ENCODE measurements around the gene GPC3. TPM values are rescaled to one million over a fixed set of nuclear protein-coding genes. Genes with fewer than 3 reads are reported as not detected.
"Not testable (repeated sequence)": the region's sequence is repeated elsewhere in the genome, so short reads cannot be mapped to it uniquely, and the experiment has no call there.

Gene GPC3
- total RNA-seq, 2 experiments from 2014 or later = 0.14 to 0.18 TPM

DNA sequence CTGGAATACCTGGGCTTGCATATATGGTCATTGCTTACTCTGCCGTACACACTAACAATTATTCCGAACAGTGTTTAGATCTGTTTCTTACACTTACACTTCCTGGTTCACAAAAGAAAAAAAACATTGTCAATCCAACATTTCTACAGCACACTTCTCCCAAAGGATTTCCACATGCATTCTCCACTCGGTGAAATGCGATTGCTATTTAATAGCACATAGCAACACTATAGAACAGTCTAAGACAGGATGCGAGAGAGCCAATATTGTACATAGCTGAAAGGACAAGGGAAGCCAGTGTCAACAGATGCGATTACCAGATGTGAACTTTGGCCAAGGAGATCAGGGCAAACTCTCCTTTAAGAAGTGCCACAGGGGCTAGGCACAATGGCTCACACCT lies 349.4 kb downstream of the GPC3 start:
- H3K4me3 Mint-ChIP-seq = no peak overlapping the region
- no peaks in the 10 kb centered on the region for H3K36me3 Mint-ChIP-seq
- H3K9me3 Mint-ChIP-seq = no peaks in the 10 kb centered on the region
- no peaks in the 10 kb centered on the region for H3K27me3 Mint-ChIP-seq
- no peak for DNase-seq
- H3K4me1 Mint-ChIP-seq = no peaks in the 10 kb centered on the region
- no peak overlapping the region for H3K27ac Mint-ChIP-seq

DNA sequence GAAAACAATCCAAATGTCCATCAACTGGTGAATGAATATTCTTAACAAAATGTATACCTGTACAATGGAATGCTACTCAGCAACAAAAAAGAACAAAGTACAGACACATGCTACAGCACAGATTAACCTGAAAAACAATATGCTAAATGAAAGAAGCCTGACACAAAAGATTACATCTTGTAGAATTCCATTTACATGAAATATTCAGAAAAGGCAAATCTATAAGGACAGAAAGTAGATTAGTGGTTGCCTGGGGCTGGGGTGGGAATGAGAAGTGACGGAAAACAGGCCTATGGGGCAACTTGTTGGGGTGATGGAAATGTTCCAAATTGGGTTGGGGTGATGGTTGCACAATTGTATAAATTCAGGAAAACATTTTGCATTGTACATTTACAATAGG lies 351.0 kb downstream of the GPC3 start:
- no peaks in the 10 kb centered on the region for H3K9me3 Mint-ChIP-seq

DNA sequence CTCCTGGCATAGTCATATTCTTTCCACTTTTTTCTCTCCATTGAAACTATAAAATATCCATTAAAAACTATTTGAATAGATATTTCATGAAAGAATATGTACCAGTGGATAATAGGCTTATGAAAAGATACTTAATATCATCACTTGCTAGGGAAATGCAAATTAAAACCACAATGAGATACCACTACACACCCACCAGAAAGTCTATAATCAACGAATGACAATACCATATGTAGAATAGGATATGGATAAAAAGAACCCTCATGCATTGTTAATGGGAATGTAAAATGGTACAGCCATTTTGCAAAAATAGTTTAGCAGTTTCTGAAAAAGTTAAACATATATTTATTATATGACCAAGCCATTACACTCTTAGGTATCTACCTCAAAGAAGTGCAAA lies 351.4 kb downstream of the GPC3 start:
- no peak overlapping the region for H3K27ac Mint-ChIP-seq
- H3K4me1 Mint-ChIP-seq = no peaks in the 10 kb centered on the region
- no peak overlapping the region for H3K4me3 Mint-ChIP-seq
- H3K27me3 Mint-ChIP-seq = no peaks in the 10 kb centered on the region
- no peak for DNase-seq
- no peaks in the 10 kb centered on the region for H3K9me3 Mint-ChIP-seq
- no peaks in the 10 kb centered on the region for H3K36me3 Mint-ChIP-seq

More for the DNA sequence above, 351.0 kb downstream of the GPC3 start:
- Mint-ChIP-seq H3K27me3 (no peaks in the 10 kb centered on the region), H3K27ac (no peak overlapping the region), H3K36me3 (no peaks in the 10 kb centered on the region), H3K4me1 (no peaks in the 10 kb centered on the region), H3K4me3 (no peak overlapping the region)
- DNase-seq = no peak

DNA sequence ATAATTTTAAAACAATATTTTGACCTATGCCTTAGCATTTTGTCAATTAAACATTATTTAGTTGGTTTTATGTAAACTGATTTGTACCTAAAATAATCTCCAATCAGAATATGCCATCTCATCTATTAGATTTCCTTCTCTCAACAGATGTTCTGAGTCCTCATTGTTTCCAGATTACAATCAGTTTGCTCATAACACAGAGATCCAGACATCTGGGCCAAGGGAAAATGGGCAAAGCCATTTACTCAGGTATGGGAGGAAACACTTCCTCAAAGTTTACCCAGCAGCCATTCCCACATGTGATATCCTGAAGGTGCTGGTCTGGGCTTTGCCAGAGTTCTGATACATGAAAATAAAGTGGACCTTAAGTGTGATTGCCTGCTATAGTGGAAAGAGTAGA lies 352.2 kb downstream of the GPC3 start:
- no peak overlapping the region for H3K4me3 Mint-ChIP-seq
- H3K36me3 Mint-ChIP-seq = no peaks in the 10 kb centered on the region
- H3K9me3 Mint-ChIP-seq = no peaks in the 10 kb centered on the region
- H3K27me3 Mint-ChIP-seq = no peaks in the 10 kb centered on the region
- no peak overlapping the region for H3K27ac Mint-ChIP-seq
- H3K4me1 Mint-ChIP-seq = no peaks in the 10 kb centered on the region
- DNase-seq = no peak

DNA sequence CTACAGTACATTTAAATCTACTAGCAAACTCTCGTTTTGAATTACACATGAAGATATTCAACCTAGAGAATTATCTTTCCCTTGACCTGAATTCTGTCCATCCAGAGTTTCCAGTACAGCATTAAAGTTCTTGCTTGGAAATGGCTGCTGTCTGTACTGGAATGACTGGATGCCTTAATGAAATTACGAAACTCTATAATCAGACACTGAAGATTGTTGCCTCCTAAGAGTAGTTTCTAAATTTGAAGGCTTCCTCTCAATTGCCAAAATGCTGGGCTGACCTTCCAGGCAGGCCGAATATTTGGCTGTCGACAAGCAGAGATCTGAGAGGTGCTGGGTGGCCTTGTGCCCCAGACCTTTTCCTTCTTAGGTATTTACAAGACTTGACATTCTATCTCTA lies 355.0 kb downstream of the GPC3 start:
- H3K36me3 Mint-ChIP-seq = no peaks in the 10 kb centered on the region
- no peak overlapping the region for H3K27ac Mint-ChIP-seq
- no peak overlapping the region for H3K4me3 Mint-ChIP-seq
- no peaks in the 10 kb centered on the region for H3K27me3 Mint-ChIP-seq
- no peaks in the 10 kb centered on the region for H3K9me3 Mint-ChIP-seq
- no peaks in the 10 kb centered on the region for H3K4me1 Mint-ChIP-seq
- DNase-seq = no peak

DNA sequence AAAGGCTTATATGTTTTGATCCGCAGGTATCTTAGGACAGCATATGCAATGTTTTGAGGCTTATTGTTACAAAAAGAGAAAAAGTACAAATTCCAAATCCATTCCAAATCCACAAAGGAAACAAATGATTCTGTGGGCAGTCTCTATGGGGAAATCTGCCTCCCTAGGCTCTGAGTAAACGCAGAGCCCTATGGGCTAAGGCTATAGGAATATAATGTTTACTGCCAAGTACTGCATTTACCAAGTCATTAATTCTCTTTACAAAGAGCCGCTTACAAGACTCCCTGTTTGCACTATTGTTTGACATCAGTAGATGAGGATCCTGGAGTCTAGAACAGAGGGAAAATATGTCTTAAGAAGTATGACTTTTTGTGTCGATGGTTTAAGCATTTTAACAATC lies 357.7 kb downstream of the GPC3 start:
- Mint-ChIP-seq H3K27ac (no peak overlapping the region), H3K4me3 (no peak overlapping the region), H3K4me1 (no peaks in the 10 kb centered on the region), H3K27me3 (no peaks in the 10 kb centered on the region), H3K36me3 (no peaks in the 10 kb centered on the region), H3K9me3 (no peaks in the 10 kb centered on the region)
- no peak for DNase-seq

DNA sequence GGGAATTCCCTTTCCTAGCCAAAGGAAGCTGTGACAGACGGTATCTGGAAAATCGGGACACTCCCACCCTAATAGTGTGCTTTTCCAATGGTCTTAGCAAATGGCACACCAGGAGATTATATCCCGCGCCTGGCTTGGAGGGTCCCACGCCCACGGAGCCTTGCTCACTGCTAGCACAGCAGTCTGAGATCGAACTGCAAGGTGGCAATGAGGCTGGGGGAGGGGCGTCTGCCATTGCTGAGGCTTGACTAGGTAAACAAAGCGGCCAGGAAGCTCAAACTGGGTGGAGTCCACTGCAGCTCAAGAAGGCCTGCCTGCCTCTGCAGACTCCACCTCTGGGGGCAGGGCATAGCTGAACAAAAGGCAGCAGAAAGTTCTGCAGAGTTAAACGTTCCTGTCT lies 364.0 kb downstream of the GPC3 start:
- not testable (repeated sequence) for H3K4me3 Mint-ChIP-seq, DNase-seq, H3K9me3 Mint-ChIP-seq, H3K36me3 Mint-ChIP-seq, H3K27me3 Mint-ChIP-seq, H3K4me1 Mint-ChIP-seq, H3K27ac Mint-ChIP-seq

DNA sequence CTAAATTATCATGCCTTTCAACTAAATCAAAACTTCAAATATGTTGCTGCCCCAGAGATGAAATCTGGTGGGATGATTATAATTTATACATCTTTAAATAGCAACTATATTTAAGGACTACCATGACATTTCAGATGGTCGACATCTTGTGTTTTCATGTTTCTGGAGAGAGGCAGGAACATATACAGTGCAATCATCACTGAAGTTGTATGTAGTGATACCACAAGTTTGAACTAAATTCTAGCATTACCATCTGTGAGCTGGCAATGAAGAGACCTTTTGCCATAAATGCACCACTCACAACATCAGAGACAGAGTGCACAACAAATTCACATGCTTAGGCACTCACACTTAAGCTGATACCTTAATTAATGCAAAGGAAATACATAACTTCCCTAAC lies 373.7 kb downstream of the GPC3 start:
- H3K4me1 Mint-ChIP-seq = no peaks in the 10 kb centered on the region
- DNase-seq = no peak
- H3K9me3 Mint-ChIP-seq = peaks cover 10% of the 10 kb centered on the region
- peaks cover 2% of the 10 kb centered on the region for H3K36me3 Mint-ChIP-seq
- no peak overlapping the region for H3K27ac Mint-ChIP-seq
- H3K4me3 Mint-ChIP-seq = no peak overlapping the region
- H3K27me3 Mint-ChIP-seq = peaks cover 3% of the 10 kb centered on the region

DNA sequence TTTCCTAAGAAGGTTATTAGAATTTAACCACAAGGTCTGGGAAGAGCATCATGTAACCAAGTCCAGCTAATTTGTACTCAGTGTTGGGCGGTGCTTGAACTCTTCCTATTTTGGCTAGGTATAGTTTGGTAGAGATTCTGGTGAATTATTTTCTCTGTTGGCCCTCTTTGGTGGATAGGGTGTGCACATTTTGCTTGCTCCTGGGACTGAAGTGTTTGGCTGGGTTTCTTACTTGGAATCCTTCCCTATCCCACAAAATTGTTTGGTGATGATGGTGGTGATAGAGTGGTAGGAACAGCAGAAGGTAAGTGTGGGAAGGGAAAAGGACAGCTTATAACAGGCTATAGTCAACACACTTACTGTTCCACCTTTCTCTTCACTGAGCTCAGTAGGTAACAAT lies 375.3 kb downstream of the GPC3 start:
- H3K4me1 Mint-ChIP-seq = no peaks in the 10 kb centered on the region
- no peak overlapping the region for H3K4me3 Mint-ChIP-seq
- H3K9me3 Mint-ChIP-seq = peaks cover 10% of the 10 kb centered on the region
- no peak for DNase-seq
- H3K27me3 Mint-ChIP-seq = peaks cover 3% of the 10 kb centered on the region
- no peak overlapping the region for H3K27ac Mint-ChIP-seq
- H3K36me3 Mint-ChIP-seq = no peaks in the 10 kb centered on the region

DNA sequence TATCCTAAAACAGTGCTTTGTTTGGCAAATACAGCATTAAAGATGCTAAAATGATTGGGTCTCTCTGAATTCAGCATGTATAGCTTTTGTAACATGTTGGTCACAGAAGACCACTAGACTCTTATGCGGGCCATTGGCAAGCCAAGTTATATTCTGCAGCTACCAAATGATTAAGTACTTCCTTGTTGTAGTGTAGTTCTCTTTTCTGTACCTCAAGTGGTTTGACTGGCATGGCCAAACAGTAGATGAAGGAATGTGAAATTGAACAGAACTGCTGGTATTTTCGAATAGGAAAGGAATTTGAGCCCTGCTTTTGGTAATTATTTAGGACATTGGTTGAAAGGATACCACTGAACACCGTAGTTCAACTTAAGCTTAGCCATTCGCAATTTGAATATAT lies 376.2 kb downstream of the GPC3 start:
- Mint-ChIP-seq H3K36me3 (no peaks in the 10 kb centered on the region), H3K4me3 (no peak overlapping the region), H3K4me1 (no peaks in the 10 kb centered on the region), H3K9me3 (peaks cover 4% of the 10 kb centered on the region), H3K27me3 (peaks cover 3% of the 10 kb centered on the region), H3K27ac (no peak overlapping the region)
- DNase-seq = no peak

DNA sequence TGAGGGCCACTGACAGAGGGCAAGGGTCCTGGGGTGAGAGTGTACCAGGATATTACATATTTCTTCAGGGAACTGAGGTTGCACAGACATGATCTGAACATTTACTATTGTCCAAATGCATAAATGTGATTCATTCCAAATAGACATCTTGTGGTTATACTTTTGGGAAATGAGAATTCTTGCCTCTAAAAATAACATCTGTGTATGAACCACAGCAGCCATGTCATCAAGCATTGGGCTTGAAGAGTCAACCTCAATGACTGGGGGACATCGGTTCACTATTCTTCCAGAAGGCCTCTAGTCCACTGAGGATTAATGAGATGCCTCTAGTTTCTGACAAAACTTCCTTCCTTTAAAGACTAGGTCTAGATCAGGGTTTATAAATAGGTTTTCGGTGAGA lies 377.0 kb downstream of the GPC3 start:
- Mint-ChIP-seq H3K4me3 (no peak overlapping the region), H3K27ac (no peak overlapping the region), H3K4me1 (no peaks in the 10 kb centered on the region), H3K9me3 (no peaks in the 10 kb centered on the region), H3K27me3 (peaks cover 3% of the 10 kb centered on the region), H3K36me3 (no peaks in the 10 kb centered on the region)
- DNase-seq = no peak

DNA sequence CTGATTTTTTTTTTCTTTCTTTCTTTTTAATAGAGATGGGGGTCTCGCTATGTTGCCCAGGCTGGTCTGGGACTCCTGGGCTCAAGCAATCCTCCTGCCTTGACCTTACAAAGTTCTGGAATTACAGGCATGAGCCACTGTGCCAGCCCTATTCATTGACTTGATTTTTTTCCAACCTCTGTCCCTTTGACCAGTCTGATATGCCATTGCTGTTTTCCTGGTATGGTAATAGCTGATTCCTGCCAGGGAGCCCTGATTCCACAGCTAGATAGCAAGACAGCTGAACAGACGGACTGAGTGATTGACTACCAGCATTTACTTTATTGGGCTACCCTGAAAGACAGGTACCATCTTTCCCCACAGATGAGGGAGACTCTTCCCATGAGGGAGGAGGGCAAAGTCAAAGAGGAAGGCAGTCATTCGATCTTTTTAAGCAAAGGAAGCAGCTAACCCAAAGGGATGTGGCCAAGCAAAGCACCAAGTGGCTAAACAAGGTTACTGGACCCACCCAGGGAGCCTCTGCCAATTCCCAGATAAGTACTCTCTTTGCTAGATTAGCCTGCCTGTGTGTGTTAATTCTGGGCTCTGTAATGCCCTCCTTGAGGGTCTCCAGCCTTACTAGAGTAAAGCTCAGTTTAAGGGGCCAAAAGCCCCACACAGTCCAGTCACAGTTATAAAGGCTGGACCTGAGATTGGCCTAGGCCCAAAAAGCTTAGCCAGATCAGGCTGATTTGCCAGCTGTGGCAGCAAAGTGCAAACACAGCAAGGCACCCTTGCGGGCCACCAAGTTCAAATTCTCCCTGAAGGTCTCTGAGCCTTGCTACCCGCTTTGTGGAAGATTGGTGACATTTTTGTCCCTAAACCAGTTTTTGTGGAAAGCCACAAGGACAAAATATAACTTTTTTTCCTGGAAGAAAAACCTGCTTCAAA lies 377.7 kb downstream of the GPC3 start:
- Mint-ChIP-seq H3K27me3 (peaks cover 3% of the 10 kb centered on the region), H3K9me3 (no peaks in the 10 kb centered on the region), H3K4me3 (no peak overlapping the region), H3K27ac (no peak overlapping the region), H3K4me1 (no peaks in the 10 kb centered on the region), H3K36me3 (no peaks in the 10 kb centered on the region)
- no peak for DNase-seq

DNA sequence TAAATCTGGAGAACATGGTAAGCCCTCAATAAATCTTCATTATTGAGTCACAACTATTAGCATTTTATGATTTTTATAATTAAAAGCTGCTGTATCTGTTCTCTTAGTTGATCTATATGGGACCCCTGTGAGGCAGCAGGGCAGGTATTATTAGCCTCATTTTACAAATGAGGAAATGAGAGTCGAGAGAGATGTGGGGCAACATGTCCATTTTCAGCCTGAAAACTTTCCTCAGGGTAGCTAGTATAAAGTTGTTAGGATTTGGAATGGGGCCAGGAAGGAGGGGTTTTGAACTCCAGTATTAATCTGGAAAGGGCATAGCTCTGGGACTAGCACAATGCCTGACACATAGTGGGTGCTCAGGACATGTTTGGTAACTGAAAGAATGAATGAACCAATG lies 378.4 kb downstream of the GPC3 start:
- Mint-ChIP-seq H3K4me1 (no peaks in the 10 kb centered on the region), H3K27ac (no peak overlapping the region), H3K4me3 (no peak overlapping the region), H3K27me3 (peaks cover 3% of the 10 kb centered on the region), H3K9me3 (no peaks in the 10 kb centered on the region), H3K36me3 (no peaks in the 10 kb centered on the region)
- DNase-seq = no peak

DNA sequence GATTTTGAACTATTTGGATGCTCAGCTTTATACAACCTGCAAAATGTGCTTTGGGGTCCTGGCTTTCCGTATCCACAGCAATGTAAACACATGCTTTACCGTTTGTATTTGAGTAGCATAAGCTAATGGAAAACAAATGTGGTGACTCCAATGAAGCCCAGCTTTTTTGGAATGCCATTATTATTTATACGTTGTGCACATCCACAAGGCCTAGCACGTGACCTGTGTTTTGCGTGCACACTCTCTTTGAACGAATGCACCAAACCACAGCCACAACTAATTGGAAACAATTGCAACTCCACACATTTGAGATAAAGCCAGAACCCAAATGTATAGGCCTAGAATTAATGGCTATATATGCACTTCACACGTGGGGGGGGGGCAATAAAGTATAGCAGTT lies 380.6 kb downstream of the GPC3 start:
- H3K9me3 Mint-ChIP-seq = no peaks in the 10 kb centered on the region
- no peaks in the 10 kb centered on the region for H3K4me1 Mint-ChIP-seq
- no peak overlapping the region for H3K4me3 Mint-ChIP-seq
- no peak for DNase-seq
- peaks cover under 1% of the 10 kb centered on the region for H3K27me3 Mint-ChIP-seq
- no peak overlapping the region for H3K27ac Mint-ChIP-seq
- no peaks in the 10 kb centered on the region for H3K36me3 Mint-ChIP-seq

DNA sequence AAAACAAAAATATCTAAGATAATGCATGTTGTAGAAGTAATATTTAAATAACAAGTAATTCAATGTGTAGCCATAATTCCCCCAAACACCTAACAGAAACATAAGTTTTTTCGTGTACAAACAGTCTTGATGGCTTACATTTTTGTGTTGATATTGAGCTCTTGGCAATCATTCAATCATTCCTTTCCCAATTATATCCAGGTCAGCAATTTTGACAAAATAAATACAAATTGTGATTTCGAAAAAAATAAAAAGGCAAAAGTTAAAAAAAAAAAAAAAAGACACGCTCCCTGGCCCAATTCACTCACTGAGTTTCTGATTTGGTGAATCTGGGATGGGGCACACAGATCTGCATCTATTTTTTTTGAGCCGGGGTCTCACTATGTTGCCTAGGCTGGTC lies 382.5 kb downstream of the GPC3 start:
- H3K27ac Mint-ChIP-seq = no peak overlapping the region
- H3K4me1 Mint-ChIP-seq = no peaks in the 10 kb centered on the region
- no peak for DNase-seq
- no peaks in the 10 kb centered on the region for H3K36me3 Mint-ChIP-seq
- no peaks in the 10 kb centered on the region for H3K27me3 Mint-ChIP-seq
- no peak overlapping the region for H3K4me3 Mint-ChIP-seq
- no peaks in the 10 kb centered on the region for H3K9me3 Mint-ChIP-seq

DNA sequence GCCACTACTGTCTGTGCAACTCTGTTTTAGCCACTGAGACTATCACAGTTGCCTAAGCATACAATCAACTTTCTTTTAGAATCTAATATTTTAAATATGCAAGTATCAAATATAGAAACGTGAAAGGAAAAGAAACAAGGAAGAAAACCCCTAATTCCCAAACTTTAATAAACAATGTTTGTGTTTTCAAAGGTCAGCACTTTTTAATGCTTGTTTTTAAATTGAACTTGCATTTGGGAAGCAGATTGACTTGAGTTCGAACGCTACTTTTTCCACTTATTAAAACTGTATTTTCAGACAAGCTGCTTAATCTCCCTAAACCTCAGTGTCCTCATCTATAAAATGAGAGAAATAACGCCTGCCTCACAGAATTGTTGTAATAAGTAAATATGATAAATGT lies 384.3 kb downstream of the GPC3 start:
- no peak for DNase-seq
- Mint-ChIP-seq H3K9me3 (no peaks in the 10 kb centered on the region), H3K36me3 (no peaks in the 10 kb centered on the region), H3K4me1 (no peaks in the 10 kb centered on the region), H3K27ac (no peak overlapping the region), H3K4me3 (no peak overlapping the region), H3K27me3 (no peaks in the 10 kb centered on the region)

All from activated naive CD8-positive, alpha-beta T cell treated with anti-CD3 and anti-CD28 coated beads for 36 hours (primary cell).